OCI-LY3 (cell line): ENCODE data around the gene APIP.

Source experiments
- H2AFZ ChIP-seq: fragments of 200-600, 300-600 bp; shearing (Covaris generic); 2 replicates; pipeline ENCODE4 v1.6.0; 2014; ENCODE audit warnings: antibody characterized with exemption, low read depth, low read length
- H3K27ac ChIP-seq: fragments of 200-600, 300-600 bp; sonication (generic); 2 replicates; pipeline ENCODE4 v1.5.1; 2014; ENCODE audit warnings: mild to moderate bottlenecking, low read length, moderate library complexity, mixed read lengths
- H3K27me3 ChIP-seq: fragments of 200-600, 300-600 bp; sonication (generic); 2 replicates; pipeline ENCODE4 v1.6.1; 2014; ENCODE audit warnings: low read depth, low read length, mixed read lengths
- H3K36me3 ChIP-seq: fragments of 200-600, 300-600 bp; sonication (generic); replicated peaks from 2 replicates; pipeline ENCODE3; 2014; ENCODE audit warnings: low read depth, low read length, mixed read lengths
- H3K4me1 ChIP-seq: fragments of 300-600, 200-600 bp; sonication (generic); 2 replicates; pipeline ENCODE4 v1.6.1; 2014; ENCODE audit warnings: low read length, mixed read lengths
- H3K4me2 ChIP-seq: fragments of 200-600, 300-600 bp; sonication (generic); 2 replicates; pipeline ENCODE4 v1.6.1; 2014; ENCODE audit warnings: low read length, mixed read lengths
- H3K4me3 ChIP-seq: fragments of 300-600, 200-600 bp; sonication (generic); 2 replicates; pipeline ENCODE4 v1.5.1; 2014; ENCODE audit warnings: antibody characterized with exemption, mild to moderate bottlenecking, low read length, moderate library complexity
- H3K79me2 ChIP-seq: fragments of 300-600, 200-600 bp; shearing (Covaris generic); 2 replicates; pipeline ENCODE4 v1.6.1; 2014; ENCODE audit warnings: mild to moderate bottlenecking, low read length, mixed read lengths
- H3K9ac ChIP-seq: fragments of 300-600, 200-600 bp; shearing (Covaris generic); 2 replicates; pipeline ENCODE4 v1.6.0; 2014; ENCODE audit warnings: mild to moderate bottlenecking, low read length, moderate library complexity
- H3K9me3 ChIP-seq: fragments of 200-600, 300-600 bp; shearing (Covaris generic); 2 replicates; pipeline ENCODE4 v1.6.1; 2014; ENCODE audit warnings: low read length, mixed read lengths; ENCODE audit not compliant: insufficient read depth
- H4K20me1 ChIP-seq: fragments of 200-600, 300-600 bp; sonication (generic); 2 replicates; pipeline ENCODE4 v1.6.1; 2016; ENCODE audit warnings: low read length, mixed read lengths; ENCODE audit not compliant: insufficient read depth
- CTCF ChIP-seq: fragments of 200-600, 300-600 bp; sonication (generic); IDR thresholded peaks from 2 replicates; pipeline ENCODE4 v1.5.1; 2014; ENCODE audit warnings: antibody characterized with exemption, low read length, low read depth
- EZH2phosphoT487 ChIP-seq: fragments of 200-600 bp; shearing (Covaris generic); IDR thresholded peaks from 2 replicates; pipeline ENCODE4 v1.6.1; 2018; ENCODE audit warnings: antibody characterized with exemption, mixed run types, low read depth

Gene APIP

DNA sequence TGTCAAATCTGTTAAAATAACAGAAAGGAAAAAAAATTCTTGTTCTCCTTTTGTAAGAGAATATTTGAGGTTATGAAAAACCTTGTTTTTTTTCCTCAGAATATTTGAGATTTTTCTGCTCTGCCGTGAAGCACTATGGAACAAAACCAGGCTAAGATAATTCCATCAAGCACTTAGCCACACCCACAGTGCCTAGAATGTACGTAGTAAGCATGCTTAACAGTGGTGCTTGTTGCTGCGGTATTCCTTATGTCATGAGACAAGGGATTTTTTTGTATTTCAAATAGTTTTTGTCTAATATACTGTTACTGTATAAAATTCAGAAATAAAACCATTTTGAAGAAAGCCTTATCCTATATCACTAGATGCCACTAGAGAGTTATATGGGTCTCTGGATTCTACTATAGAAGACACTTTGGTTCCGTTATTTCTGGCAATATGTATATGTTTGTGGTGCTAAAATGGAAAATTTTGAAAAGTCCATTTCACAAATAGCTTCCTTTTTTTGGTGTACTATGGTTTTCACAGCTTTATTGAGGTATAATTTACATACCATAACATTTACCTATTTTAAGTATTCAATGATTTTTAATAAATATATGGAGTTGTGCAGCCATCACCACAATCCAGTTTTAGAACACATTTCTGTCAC is 24.0 kb upstream of the APIP start:
- H3K27ac ChIP-seq: no peak overlapping the region
- H2AFZ ChIP-seq: no peak overlapping the region
- H3K9me3 ChIP-seq: no peaks in the 10 kb centered on the region
- TF ChIP-seq EZH2phosphoT487 (no peak), CTCF (peak; percentile 47)
- no peak overlapping the region for H3K4me2 ChIP-seq
- H3K4me3 ChIP-seq: no peak overlapping the region
- H3K27me3 ChIP-seq: no peaks in the 10 kb centered on the region
- H3K9ac ChIP-seq: no peak overlapping the region
- no peaks in the 10 kb centered on the region for H4K20me1 ChIP-seq
- peaks cover 8% of the 10 kb centered on the region; the same call in 1 of the 2 replicates for H3K4me1 ChIP-seq
- peaks cover 3% of the 10 kb centered on the region for H3K36me3 ChIP-seq
- H3K79me2 ChIP-seq: no peaks in the 10 kb centered on the region

- no peak for TF ChIP-seq CTCF
- no peak for TF ChIP-seq EZH2phosphoT487
- H4K20me1 ChIP-seq: no peaks in the 10 kb centered on the region
- H3K27ac ChIP-seq: no peak overlapping the region
- no peak overlapping the region for H2AFZ ChIP-seq
- H3K4me2 ChIP-seq: no peak overlapping the region
- no peaks in the 10 kb centered on the region for H3K36me3 ChIP-seq
- no peak overlapping the region for H3K9ac ChIP-seq
- no peaks in the 10 kb centered on the region for H3K79me2 ChIP-seq
- no peaks in the 10 kb centered on the region for H3K27me3 ChIP-seq
- H3K4me3 ChIP-seq: no peak overlapping the region
- H3K9me3 ChIP-seq: no peaks in the 10 kb centered on the region
- peaks cover 8% of the 10 kb centered on the region; the same call in 1 of the 2 replicates for H3K4me1 ChIP-seq
These were observed 22.4 kb upstream of the APIP start for GRCh38 chr11:34938611-34939010.

DNA sequence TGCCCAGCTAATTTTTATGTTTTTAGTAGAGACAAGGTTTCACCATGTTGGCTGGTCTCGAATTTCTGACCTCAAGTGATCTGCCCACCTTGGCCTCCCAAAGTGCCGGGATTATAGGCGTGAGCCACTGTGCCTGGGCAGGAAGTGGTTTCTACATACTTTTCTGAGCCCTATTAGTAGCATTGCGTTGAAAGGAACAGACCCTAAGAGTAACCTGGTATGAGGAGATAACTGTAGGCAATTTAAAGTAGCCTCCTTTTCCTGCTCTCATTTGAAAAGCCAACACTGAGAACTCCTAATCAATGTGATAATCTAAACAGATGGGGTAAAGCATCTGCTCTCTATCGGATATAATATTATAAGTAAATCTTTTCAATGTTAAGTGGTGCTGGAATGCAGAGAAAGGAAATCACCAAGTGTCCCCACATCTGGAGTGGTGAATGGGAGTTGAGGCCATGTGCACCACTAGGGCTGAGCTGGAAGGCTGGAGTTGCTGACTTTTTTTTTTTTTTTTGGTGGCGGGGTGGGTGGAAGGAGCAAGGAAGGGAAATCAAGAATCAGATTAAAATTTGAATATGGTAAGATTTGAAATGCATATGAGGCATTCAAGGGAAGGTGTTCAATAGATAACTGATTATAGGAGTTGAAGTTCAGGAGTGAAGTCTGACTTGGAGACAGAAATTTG is 20.9 kb upstream of the APIP start:
- no peak overlapping the region for H3K27ac ChIP-seq
- peaks cover 4% of the 10 kb centered on the region for H3K36me3 ChIP-seq
- no peaks in the 10 kb centered on the region for H3K79me2 ChIP-seq
- no peak overlapping the region for H3K4me2 ChIP-seq
- no peak overlapping the region for H3K4me3 ChIP-seq
- H4K20me1 ChIP-seq: no peaks in the 10 kb centered on the region
- H2AFZ ChIP-seq: no peak overlapping the region
- no peaks in the 10 kb centered on the region for H3K27me3 ChIP-seq
- no peaks in the 10 kb centered on the region for H3K9me3 ChIP-seq
- peaks cover 8% of the 10 kb centered on the region; the same call in 1 of the 2 replicates for H3K4me1 ChIP-seq
- H3K9ac ChIP-seq: no peak overlapping the region
- TF ChIP-seq CTCF: no peak

DNA sequence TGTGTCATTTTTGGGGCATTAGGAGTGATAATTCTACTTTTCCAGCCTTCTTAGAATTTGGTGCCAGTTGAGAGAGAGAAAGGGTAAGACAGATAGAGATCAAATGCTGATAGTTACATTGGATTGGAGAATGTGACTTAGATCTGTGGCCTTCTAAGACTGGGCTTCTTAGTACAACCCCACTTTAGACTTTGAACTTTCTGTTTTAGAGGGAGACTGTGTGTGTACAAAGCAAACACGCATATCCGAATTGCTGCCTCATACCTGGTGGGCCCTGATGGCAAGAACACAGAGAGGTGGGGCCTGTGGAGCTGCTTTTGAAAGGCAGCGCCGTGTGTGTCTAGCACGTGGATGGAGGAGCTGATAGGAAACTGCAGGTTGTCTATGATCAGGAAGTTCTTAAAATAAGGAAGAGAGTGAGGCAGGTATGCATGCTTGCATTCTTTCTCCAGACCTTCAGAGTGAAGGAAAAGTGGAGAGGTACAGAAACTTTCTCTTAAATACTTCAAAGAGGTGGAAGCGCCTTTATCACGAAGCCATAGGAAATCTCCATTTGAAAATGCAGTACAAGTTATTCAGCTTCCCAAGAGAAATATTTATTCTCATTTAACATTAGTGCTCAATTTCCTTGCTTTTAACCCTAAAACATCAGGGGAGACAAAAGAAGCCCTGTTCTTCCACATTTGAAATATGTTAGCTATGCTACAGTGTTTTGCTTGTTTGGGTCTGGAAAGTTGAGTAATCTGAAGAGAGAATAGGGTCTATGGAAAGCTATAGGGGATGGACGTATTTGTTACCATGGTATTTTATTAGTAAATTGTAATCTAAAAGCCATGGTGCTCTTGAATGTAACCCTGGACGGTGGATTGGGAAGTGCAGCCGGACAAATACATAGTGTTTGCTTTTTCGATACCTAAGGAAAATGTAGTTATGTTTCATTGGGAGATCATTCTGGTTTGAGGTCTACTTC is 13.9 kb upstream of the APIP start:
- no peak overlapping the region for H2AFZ ChIP-seq
- H3K4me3 ChIP-seq: no peak overlapping the region
- H3K4me1 ChIP-seq: peaks cover 15% of the 10 kb centered on the region
- no peaks in the 10 kb centered on the region for H3K27me3 ChIP-seq
- no peak for TF ChIP-seq EZH2phosphoT487
- TF ChIP-seq CTCF: no peak
- H3K27ac ChIP-seq: no peak overlapping the region
- H3K9ac ChIP-seq: no peak overlapping the region
- peaks cover 33% of the 10 kb centered on the region for H3K79me2 ChIP-seq
- peaks cover 4% of the 10 kb centered on the region for H3K36me3 ChIP-seq
- no peak overlapping the region for H3K4me2 ChIP-seq
- H3K9me3 ChIP-seq: no peaks in the 10 kb centered on the region
- H4K20me1 ChIP-seq: peaks cover 8% of the 10 kb centered on the region; the same call in 1 of the 2 replicates
